ENCODE results near the gene C4BPB.

Gene C4BPB

DNA sequence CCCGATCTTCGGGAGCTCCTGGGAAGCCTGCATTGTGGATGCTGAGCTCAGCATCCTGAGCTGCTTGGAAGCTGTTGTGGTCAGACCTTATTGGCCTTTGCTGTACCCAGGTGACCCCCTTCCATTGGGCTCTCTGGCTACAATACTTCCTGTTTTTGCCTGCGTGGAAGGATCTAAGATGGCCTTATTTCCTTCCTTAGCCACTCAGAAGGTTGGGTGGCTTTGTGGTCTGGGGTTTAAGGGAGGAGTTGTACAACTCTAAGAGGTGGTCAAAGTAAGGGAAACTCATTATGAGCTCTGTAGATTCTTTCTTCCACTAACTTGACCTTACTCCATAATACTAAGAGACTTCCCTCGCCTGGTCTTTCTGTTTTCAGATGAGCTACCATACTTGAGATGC, 17.8 kb upstream of the C4BPB start:
- H3K36me3 ChIP-seq (ENCODE audit: control insufficient read depth, insufficient read depth, low read length), result no peaks in the 10 kb centered on the region

DNA sequence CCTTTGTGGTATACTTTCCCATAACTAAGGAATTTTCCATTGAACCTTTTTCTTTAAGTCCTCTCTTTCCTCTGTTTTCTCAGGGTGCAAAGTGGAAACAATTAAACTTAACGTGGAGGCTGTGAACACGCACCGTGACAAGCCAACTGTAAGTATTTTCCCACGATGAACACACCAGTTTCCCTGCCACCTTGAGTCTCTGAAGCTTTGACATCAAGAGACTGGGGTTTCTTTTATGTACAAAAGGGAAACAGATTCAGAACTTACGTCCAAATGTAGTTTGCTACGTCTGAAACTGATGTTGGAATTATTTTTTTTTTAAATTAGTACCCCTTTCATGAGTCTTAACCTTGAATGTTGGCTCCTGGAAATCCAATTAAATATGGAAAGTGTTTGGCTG, 17.2 kb upstream of the C4BPB start:
- Histone ChIP-seq H3K4me3 (replicated peaks; ENCODE audit: low read depth, low read length) (no peak overlapping the region), H3K36me3 (ENCODE audit: control insufficient read depth, insufficient read depth, low read length) (no peaks in the 10 kb centered on the region), H3K27me3 (replicated peaks; ENCODE audit: control insufficient read depth, insufficient read depth, low read length) (no peaks in the 10 kb centered on the region)
- TF ChIP-seq, protein P1, sequence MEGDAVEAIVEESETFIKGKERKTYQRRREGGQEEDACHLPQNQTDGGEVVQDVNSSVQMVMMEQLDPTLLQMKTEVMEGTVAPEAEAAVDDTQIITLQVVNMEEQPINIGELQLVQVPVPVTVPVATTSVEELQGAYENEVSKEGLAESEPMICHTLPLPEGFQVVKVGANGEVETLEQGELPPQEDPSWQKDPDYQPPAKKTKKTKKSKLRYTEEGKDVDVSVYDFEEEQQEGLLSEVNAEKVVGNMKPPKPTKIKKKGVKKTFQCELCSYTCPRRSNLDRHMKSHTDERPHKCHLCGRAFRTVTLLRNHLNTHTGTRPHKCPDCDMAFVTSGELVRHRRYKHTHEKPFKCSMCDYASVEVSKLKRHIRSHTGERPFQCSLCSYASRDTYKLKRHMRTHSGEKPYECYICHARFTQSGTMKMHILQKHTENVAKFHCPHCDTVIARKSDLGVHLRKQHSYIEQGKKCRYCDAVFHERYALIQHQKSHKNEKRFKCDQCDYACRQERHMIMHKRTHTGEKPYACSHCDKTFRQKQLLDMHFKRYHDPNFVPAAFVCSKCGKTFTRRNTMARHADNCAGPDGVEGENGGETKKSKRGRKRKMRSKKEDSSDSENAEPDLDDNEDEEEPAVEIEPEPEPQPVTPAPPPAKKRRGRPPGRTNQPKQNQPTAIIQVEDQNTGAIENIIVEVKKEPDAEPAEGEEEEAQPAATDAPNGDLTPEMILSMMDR (IDR thresholded peaks at IDR 0.05; ENCODE audit: insufficient read depth, low read length, poor library complexity, severe bottlenecking), result no peak
- no peak for DNase-seq (ENCODE audit: extremely low read depth, insufficient read length)

More for the DNA sequence above, 17.8 kb upstream of the C4BPB start:
- TF ChIP-seq, protein P1 (IDR thresholded peaks at IDR 0.05; ENCODE audit: insufficient read depth, low read length, poor library complexity, severe bottlenecking), result no peak
- no peak overlapping the region for H3K4me3 ChIP-seq (replicated peaks; ENCODE audit: low read depth, low read length)
- no peak for DNase-seq (ENCODE audit: extremely low read depth, insufficient read length)
- no peaks in the 10 kb centered on the region for H3K27me3 ChIP-seq (replicated peaks; ENCODE audit: control insufficient read depth, insufficient read depth, low read length)

DNA sequence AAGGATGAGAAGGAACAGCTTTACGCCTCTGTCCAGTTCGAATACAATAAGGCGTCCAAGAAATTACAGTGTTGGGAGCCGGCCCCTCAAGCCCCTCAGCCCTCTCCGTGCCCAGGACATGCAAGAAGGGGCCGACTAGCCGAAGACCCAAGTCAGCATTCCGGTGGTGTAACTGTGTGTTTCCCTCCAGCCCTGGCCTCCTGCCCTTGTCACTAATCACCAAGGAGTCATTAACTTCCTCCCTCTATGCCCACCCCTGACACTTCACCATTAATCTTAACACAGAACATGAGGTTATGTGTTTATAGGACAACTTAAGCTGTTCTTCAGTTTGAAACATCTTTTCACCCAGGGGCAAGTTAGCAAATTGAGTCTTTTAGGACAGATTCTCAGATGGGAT, 16.4 kb upstream of the C4BPB start:
- Histone ChIP-seq H3K27me3 (replicated peaks; ENCODE audit: control insufficient read depth, insufficient read depth, low read length) (no peaks in the 10 kb centered on the region), H3K4me3 (replicated peaks; ENCODE audit: low read depth, low read length) (no peak overlapping the region), H3K36me3 (ENCODE audit: control insufficient read depth, insufficient read depth, low read length) (no peaks in the 10 kb centered on the region)
- TF ChIP-seq, protein P1 (IDR thresholded peaks at IDR 0.05; ENCODE audit: insufficient read depth, low read length, poor library complexity, severe bottlenecking), result no peak
- DNase-seq (ENCODE audit: extremely low read depth, insufficient read length), result no peak

DNA sequence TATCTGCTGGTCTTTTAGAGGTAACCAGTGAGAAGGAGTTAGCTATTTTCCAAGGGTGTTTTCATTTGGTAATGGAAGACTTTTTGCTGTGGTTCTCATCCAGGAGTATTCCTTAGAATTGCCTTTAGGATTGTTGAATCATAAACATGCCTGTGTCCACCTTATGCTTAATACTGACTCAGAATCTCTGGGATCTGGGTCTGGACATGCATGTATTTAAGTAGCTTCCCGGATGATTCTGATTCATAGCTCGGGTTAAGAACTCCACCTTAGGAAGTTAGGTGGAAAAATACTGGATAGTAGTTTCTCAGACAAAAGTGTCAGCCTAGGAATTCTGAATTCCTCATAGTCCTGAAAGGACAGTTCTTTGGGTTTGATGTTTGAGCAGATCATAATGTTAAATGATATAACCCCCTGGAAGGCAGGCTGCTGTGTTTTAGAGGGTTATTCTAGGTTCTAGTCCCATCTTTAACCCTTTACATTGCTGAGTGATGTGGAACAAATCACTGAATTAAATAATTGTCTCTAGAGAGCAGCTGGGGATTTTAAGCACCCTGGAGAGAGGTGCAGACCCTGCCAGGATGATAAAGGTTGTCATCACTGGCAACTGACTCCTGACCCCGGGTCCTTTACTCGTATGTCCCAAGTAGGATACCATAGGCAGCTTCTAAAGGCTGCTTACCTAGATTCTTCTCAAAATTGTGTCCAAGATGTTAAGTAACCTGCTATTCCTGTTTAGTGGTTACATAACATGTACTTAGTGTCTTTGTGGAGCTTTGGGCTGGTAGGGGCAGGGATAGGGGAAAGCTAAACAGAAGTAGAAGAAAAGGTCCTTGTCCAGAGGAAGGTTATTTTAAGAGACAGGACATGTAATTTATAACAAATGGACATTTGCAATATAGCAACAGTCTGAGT, 14.5 kb upstream of the C4BPB start:
- no peak overlapping the region for H3K4me3 ChIP-seq (replicated peaks; ENCODE audit: low read depth, low read length)

DNA sequence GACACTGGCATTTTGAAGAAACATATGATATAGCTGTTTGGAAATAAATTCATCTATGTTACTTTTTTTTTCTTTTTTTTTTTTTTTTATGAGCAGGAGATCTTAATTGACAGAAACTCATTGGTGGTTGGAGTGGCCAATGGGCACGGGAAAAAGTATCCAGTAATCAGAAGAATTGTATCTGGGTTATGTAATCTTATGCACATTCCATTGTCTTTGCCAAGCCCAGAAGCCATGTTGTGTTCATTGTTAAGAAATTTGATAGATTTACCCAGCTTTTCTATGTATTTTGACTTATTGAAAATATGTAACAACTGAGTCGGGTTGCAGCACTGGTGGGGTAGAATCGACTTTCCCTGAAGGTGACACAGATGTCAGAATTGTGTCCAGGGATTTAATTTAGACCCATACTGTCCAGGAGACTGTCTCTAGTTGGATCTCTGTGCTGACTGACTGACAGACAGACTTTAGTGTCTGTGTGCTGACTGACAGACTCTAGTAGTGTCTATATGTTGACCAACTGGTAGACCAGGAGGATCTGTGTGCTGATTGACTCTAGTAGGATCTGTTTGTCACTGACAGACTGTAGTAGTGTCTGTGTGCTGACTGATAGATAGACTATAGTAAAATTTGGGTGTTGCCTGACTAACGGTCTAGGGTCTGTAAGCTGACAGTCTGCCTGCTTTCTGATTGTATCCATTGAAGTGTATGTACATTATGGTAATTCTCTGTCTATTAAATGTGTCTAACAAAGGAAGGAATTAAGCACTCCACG, 12.3 kb upstream of the C4BPB start:
- TF ChIP-seq, protein P1 (IDR thresholded peaks at IDR 0.05; ENCODE audit: insufficient read depth, low read length, poor library complexity, severe bottlenecking), result no peak
- Histone ChIP-seq H3K36me3 (ENCODE audit: control insufficient read depth, insufficient read depth, low read length) (no peaks in the 10 kb centered on the region), H3K4me3 (replicated peaks; ENCODE audit: low read depth, low read length) (no peak overlapping the region), H3K27me3 (replicated peaks; ENCODE audit: control insufficient read depth, insufficient read depth, low read length) (no peaks in the 10 kb centered on the region)
- DNase-seq (ENCODE audit: extremely low read depth, insufficient read length), result no peak

More for the DNA sequence above, 14.5 kb upstream of the C4BPB start:
- no peaks in the 10 kb centered on the region for H3K36me3 ChIP-seq (ENCODE audit: control insufficient read depth, insufficient read depth, low read length)
- no peaks in the 10 kb centered on the region for H3K27me3 ChIP-seq (replicated peaks; ENCODE audit: control insufficient read depth, insufficient read depth, low read length)
- TF ChIP-seq, protein P1 (IDR thresholded peaks at IDR 0.05; ENCODE audit: insufficient read depth, low read length, poor library complexity, severe bottlenecking), result no peak
- DNase-seq (ENCODE audit: extremely low read depth, insufficient read length), result no peak

Data from GM06990 (cell line).